GM15510 (cell line): ENCODE data around the gene RND3.

Source experiments
- POLR2A ChIP-seq: IDR thresholded peaks from 3 replicates; pipeline ENCODE4 v1.6.1; 2011; ENCODE audit warnings: borderline replicate concordance; ENCODE audit not compliant: insufficient read length; ENCODE audit errors: extremely low read depth

RND3 gene

DNA sequence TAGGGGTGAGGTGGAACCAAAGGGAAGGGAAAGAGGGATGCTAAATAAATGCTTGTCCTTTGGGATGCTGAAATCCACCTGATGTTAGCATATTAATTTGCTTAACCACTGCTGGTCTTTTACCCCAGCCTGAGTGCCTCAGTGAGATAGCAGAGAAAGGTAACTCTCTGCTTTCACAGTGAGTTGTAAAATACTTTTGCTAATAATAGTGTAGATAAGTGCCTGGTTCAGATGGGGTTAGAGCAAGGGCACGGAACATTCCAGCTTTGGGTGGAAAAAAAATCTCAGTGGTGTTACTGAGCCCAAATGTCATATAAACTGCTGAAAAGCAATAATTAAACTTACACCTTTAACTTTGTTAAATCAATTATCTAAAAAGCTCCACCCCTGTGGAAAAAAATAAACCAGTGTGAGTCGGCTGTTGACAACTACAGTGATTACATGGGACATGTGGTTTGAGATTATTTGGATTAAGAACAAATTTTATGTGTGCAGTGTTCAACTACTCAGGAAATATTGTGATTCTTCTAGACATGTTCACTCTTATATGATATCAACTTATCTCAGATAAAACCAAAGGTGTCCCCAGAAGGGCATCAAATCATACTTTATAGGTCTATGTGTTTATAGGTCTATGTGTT, 21.1 kb upstream of the RND3 start:
- TF ChIP-seq POLR2A: no peak

DNA sequence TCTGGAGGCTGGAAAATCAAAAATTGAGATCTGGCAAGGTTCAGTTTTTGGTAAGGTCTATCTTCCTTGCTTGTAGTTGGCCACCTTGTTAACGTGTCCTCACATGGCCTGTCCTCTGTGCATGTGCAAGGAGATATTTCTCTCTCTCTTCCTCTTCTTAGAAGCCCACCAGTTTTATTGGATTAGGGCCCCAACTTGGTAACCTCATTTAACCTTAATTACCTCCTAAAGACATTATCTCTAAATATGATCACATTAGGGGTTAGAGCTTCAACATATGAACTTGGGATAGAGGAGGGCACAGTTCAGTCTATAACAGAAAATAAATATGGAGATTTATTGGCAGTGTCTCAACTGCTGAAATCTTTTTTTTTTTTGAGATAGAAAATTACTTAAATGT, 19.6 kb upstream of the RND3 start:
- no peak for TF ChIP-seq POLR2A

GRCh38 chr2:150505178-150505577, 17.7 kb upstream of the RND3 start:
- no peak for TF ChIP-seq POLR2A

- no peak for TF ChIP-seq POLR2A
Observed at GRCh38 chr2:150495993-150496627, 8.6 kb upstream of the RND3 start.

DNA sequence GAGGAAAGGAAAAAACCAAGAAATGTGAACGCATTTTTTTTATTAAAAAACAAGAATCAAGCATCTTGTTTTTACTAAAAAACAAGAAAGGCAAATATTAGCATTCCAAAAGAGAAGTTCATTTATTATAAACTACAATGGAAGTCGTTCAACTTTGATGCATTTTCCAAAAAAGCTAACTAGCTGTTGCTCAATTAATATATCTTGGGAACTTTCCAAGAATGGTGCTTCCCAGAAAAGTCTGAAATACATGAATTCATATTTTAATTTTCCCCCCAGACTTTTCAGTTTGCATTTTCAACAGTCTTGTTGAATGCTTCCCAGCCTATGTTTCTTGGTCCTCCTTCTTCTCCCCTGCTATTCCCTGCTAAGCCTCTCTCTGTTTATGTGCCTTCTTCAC, 7.5 kb upstream of the RND3 start:
- TF ChIP-seq POLR2A: no peak

DNA sequence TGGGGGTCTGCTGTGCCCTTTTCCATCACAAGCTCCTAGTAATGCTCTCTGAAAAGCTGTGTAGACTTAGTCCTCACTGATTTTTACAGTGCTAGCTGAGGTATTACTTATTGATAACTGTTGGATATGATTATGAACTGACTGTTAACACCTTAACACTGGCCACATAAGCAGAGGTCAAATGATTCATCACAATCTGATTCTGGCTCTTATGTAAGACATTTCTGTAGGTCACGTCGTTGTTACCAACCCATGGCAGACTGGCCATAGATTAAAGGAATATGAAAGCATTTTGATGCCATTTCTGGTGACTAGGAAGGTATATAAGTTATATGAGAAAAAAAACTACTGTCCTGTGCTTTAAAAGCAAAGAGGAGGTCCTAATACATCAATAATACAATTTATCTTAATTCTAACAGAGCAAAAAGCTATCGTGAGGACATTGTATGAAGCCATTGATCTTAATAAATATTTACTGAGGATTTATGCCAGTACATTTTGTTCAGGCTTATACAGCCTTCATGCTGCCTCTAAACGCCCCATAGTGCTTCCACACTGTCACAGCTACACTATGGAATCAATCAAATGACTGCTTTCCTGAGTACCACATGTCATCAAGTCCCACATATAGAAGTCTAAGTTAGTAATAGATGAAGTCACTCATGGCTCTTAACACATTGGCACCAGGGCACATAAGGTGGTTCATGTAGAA, 6.9 kb upstream of the RND3 start:
- TF ChIP-seq POLR2A: no peak

- TF ChIP-seq POLR2A: no peak
Observed at GRCh38 chr2:150491943-150492342, 4.5 kb upstream of the RND3 start.

GRCh38 chr2:150491430-150491829, 4.0 kb upstream of the RND3 start:
- no peak for TF ChIP-seq POLR2A

- no peak for TF ChIP-seq POLR2A
Observed at GRCh38 chr2:150490466-150490865, 3.0 kb upstream of the RND3 start.

DNA sequence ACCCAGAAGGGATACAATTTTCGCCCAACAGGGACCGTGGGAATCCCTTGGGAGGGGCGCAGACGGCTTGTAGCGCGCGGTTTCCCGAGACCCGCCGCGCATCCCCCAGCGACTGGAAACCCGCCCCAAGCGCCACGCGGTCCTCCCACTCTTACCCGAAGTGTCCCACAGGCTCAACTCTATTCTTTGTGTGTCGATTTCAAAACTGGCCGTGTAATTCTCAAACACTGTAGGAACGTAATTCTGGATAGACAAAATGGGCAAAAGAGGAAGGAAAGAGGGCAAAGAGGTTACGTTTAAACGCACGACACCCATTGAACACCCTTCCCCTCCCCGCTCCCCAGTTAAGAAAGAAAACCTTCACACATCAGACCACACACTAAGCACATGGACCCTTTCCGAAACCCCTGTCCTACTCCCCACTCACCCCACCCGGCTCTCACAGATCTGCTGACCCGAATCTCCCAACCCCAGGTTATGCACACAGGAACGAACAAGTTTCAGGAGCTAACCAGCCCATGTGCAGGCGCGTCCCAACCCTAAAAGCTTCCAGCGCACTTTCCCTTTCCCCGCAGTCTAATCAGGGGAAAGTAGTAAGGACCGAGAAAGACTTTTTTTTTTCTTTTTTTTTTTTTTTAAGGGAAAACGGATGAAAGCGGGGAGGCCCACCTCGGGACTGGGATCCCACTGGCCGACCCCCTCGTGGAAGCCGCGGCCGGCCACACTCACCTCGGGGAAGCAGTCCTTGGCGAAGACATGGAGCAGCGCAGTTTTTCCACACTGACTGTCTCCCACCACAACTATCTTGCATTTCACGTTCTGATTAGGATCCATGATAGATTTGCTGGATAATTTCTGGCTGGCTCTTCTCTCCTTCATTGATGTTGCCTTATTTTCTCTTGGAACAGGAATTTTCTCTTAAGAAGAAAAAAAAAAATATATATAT, 655 bp downstream of the RND3 start:
- TF ChIP-seq POLR2A: no peak

DNA sequence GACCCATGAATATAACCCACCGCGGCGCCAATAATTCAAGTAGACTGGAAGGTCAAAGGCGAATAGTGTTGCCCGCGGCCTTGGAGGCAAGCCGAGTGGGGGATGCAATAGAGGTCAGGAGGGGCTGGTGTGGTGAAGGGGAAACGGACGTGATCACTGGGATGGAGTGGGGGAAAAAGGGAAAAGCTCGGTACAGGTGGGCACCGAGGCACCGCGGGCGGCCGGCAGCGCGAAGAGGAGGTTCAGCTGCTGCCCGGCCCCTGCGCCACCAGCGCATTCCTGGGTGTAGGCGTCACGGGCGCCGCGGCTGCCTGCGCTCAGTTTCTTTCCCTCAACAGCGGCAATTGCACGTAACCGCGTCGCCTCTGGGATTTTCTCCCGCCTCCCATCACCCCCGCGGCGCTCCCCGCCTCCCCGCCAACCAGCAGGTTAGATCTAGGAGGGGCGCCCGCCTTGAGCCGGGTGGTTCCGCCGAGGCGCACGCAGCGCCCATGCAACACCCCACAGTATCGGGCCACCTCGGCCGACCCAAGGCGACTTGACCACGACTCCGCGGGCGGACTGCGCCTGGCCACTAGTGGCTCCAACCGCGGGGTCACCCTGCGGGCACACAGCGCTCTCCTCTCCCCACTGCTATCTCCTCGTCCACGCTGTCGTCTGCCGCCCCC, 1.5 kb downstream of the RND3 start:
- TF ChIP-seq POLR2A: no peak

DNA sequence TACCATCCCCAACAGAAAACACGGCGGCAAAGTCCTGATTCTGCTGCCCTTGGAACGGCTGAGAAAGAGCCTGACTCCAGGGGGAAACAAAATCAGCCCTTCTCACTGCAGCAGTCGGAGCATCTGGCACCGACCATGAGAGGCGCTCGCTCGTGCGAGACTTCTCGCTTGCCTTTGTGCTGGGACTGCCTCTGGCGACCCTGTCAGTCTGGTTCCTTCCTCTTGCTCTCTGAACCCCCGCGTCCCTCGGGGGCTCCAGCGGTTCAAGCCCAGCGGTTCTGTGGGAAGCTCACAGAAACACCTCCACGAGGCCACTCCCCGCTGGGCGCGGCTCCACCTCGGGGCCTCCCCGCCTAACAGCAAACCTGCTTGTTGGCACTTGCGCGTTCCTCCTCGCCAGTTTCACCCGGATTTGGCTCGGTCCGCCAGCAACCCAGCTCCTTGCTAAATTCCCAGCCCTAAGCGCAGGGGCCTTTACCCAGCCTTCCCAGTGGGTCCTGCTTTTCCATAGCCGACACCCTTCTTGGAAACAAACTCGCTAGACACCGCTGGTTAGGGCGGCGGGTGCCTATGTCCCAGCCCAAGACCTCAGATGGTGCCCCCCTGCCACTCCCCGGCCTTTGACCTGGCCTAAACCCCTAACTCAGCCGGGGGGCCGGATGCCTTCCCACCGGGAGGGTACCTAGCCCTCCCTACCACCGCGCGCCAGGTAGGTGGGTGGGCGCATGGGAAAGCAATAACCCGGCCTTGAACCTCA, 2.2 kb downstream of the RND3 start:
- TF ChIP-seq POLR2A: no peak

DNA sequence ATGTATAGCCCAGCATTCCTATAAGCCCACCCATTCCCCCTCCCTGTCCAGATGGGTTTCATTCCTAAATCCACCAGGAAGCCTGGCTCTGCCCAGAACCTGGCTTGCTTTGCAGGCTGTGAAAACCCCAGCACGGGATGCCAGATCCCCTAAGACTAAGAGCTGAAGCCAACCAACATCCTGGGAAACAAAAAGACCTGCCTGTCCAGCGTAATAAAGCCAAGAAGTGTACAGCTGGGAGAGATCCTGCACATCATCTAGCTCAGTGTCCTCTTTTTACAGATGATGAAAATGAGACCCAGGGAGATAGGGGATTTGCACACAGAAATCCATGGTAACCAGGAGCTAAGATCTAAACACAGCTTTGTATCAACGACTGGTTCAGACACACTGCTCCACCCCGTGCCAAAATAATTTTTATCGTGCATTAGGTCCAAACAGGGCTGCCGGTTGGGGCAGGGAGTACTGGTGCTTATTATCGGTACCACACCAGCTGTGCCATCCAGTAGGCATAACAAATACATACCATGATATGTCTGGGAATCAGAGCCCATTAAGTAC, 2.9 kb downstream of the RND3 start:
- TF ChIP-seq POLR2A: no peak
